OCI-LY1 (cell line): ENCODE results near the gene AP1B1.

ENCODE experiments used
- H2AFZ ChIP-seq: fragments of 200-600 bp; sonication (generic), shearing (Covaris generic); 2 replicates; pipeline ENCODE4 v1.6.0; 2014; ENCODE audit warnings: antibody characterized with exemption, mild to moderate bottlenecking, low read length
- H3F3A ChIP-seq: fragments of 200-600 bp; sonication (generic), shearing (Covaris generic); 2 replicates; pipeline ENCODE4 v1.6.0; 2014; ENCODE audit warnings: mild to moderate bottlenecking, antibody characterized with exemption, low read length, moderate library complexity; ENCODE audit not compliant: insufficient read depth
- H3K27ac ChIP-seq: fragments of 200-600 bp; sonication (generic); 2 replicates; pipeline ENCODE4 v1.5.1; 2014; ENCODE audit warnings: low read length, mixed run types, mild to moderate bottlenecking, low read depth; ENCODE audit not compliant: poor library complexity, severe bottlenecking
- H3K27me3 ChIP-seq: fragments of 200-600 bp; sonication (generic); 2 replicates; pipeline ENCODE4 v1.6.0; 2014; ENCODE audit warnings: antibody characterized with exemption, mild to moderate bottlenecking, low read length, moderate library complexity; ENCODE audit not compliant: insufficient read depth
- H3K36me3 ChIP-seq: fragments of 200-600 bp; sonication (generic); 2 replicates; pipeline ENCODE4 v1.6.1; 2014; ENCODE audit warnings: mild to moderate bottlenecking, antibody characterized with exemption, low read length, moderate library complexity, mixed read lengths; ENCODE audit not compliant: insufficient read depth
- H3K4me1 ChIP-seq: fragments of 200-600 bp; sonication (generic); 2 replicates; pipeline ENCODE4 v1.5.1; 2014; ENCODE audit warnings: mild to moderate bottlenecking, low read length, moderate library complexity; ENCODE audit not compliant: insufficient read depth, severe bottlenecking
- H3K4me2 ChIP-seq: fragments of 200-600 bp; sonication (generic), shearing (Covaris generic); 2 replicates; pipeline ENCODE4 v1.6.1; 2014; ENCODE audit warnings: low read length
- H3K4me3 ChIP-seq: fragments of 200-600 bp; sonication (generic); 2 replicates; pipeline ENCODE4 v1.5.1; 2014; ENCODE audit warnings: low read length, low read depth, mild to moderate bottlenecking, mixed read lengths; ENCODE audit not compliant: poor library complexity, severe bottlenecking
- H3K79me2 ChIP-seq: fragments of 200-600 bp; shearing (Covaris generic); 2 replicates; pipeline ENCODE4 v1.6.1; 2016; ENCODE audit warnings: mixed run types, low read length, mixed read lengths; ENCODE audit not compliant: insufficient read depth
- H3K9ac ChIP-seq: fragments of 200-600 bp; sonication (generic), shearing (Covaris generic); 2 replicates; pipeline ENCODE4 v1.6.1; 2014; ENCODE audit warnings: mild to moderate bottlenecking, low read length, mixed read lengths
- H3K9me2 ChIP-seq: fragments of 200-600 bp; sonication (generic), shearing (Covaris generic); 2 replicates; pipeline ENCODE4 v1.6.1; 2014; ENCODE audit warnings: low read depth, mild to moderate bottlenecking, low read length, mixed read lengths
- H3K9me3 ChIP-seq: fragments of 200-600 bp; shearing (Covaris generic); 2 replicates; pipeline ENCODE4 v1.6.1; 2014; ENCODE audit warnings: low read length, mixed read lengths
- H4K20me1 ChIP-seq: fragments of 200-600 bp; sonication (generic), shearing (Covaris generic); 2 replicates; pipeline ENCODE4 v1.6.0; 2016; ENCODE audit warnings: mild to moderate bottlenecking, low read length; ENCODE audit not compliant: insufficient read depth
- EZH2 ChIP-seq: fragments of 200-600 bp; sonication (generic), shearing (Covaris generic); IDR thresholded peaks from 2 replicates; pipeline ENCODE4 v1.8.0; 2017; ENCODE audit warnings: borderline replicate concordance, mixed run types, mild to moderate bottlenecking, antibody characterized with exemption, low read length, moderate library complexity, mixed read lengths
- TF ChIP-seq, protein P1 (sequence below): fragments of 200-600 bp; sonication (generic), shearing (Covaris generic); IDR thresholded peaks from 2 replicates; pipeline ENCODE4 v1.5.1; 2017; ENCODE audit warnings: mild to moderate bottlenecking, antibody characterized with exemption, low read length, moderate library complexity, mixed read lengths

AP1B1 gene

DNA sequence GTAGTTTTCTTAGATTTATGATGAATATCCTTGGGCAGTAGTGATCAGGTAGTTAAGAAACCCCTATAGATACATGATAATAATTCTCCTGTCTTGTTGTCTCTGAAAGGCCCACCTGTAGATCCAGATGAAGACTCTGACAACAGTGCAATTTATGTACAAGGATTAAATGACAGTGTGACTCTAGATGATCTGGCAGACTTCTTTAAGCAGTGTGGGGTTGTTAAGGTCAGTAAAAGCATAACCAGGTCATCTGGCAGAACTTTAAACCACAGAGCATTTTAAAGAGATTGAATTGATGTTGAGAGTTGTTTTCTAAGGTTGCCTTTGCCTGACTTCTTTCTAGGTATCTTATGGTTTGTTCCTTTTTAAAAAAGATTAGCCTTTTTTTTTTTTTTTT is 96.0 kb downstream of the AP1B1 start:
- Histone ChIP-seq H3K9me3 (no peaks in the 10 kb centered on the region), H3K4me1 (no peaks in the 10 kb centered on the region), H3K4me2 (no peak overlapping the region), H3K79me2 (no peaks in the 10 kb centered on the region), H3K9me2 (no peaks in the 10 kb centered on the region), H4K20me1 (0 out of 2 replicates have a peak, but pooled peaks cover 2% of the 10 kb centered on the region), H3K36me3 (peaks cover 100% of the 10 kb centered on the region), H2AFZ (no peak overlapping the region), H3K9ac (no peak overlapping the region), H3K4me3 (no peak overlapping the region), H3K27ac (no peak overlapping the region), H3K27me3 (no peaks in the 10 kb centered on the region), H3F3A (peaks cover 5% of the 10 kb centered on the region; the same call in 1 of the 2 replicates)
- TF ChIP-seq EZH2, result no peak
- TF ChIP-seq, protein P1, sequence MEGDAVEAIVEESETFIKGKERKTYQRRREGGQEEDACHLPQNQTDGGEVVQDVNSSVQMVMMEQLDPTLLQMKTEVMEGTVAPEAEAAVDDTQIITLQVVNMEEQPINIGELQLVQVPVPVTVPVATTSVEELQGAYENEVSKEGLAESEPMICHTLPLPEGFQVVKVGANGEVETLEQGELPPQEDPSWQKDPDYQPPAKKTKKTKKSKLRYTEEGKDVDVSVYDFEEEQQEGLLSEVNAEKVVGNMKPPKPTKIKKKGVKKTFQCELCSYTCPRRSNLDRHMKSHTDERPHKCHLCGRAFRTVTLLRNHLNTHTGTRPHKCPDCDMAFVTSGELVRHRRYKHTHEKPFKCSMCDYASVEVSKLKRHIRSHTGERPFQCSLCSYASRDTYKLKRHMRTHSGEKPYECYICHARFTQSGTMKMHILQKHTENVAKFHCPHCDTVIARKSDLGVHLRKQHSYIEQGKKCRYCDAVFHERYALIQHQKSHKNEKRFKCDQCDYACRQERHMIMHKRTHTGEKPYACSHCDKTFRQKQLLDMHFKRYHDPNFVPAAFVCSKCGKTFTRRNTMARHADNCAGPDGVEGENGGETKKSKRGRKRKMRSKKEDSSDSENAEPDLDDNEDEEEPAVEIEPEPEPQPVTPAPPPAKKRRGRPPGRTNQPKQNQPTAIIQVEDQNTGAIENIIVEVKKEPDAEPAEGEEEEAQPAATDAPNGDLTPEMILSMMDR, result no peak

DNA sequence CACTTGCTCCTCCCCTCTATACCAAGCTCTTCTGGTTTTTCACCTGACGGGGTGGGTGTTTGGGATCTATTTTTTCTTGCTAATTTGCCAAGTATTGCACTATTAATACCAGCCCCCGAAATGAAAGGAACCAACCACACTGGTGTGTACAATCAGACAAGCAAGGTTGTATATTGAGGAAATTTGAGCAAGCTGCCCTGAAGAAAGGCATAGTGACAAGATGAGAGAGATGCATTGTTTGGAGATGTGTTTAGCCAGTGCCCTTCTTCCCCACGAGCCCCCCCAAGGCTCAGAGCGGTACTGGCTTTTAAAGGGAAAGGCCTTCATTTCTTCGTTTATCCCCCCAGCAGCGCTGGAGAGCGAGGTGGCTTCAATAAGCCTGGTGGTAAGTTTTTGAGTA is 97.2 kb downstream of the AP1B1 start:
- Histone ChIP-seq H3K9me2 (no peaks in the 10 kb centered on the region), H3K4me2 (no peak overlapping the region), H3K9me3 (no peaks in the 10 kb centered on the region), H4K20me1 (0 out of 2 replicates have a peak, but pooled peaks cover 2% of the 10 kb centered on the region), H3K4me3 (no peak overlapping the region), H3K79me2 (no peaks in the 10 kb centered on the region; the same call in 1 of the 2 replicates), H3K27me3 (no peaks in the 10 kb centered on the region), H3F3A (peaks cover 5% of the 10 kb centered on the region; the same call in 1 of the 2 replicates), H3K27ac (no peak overlapping the region), H3K4me1 (no peaks in the 10 kb centered on the region), H2AFZ (no peak overlapping the region), H3K9ac (no peak overlapping the region), H3K36me3 (peaks cover 100% of the 10 kb centered on the region)
- no peak for TF ChIP-seq EZH2
- TF ChIP-seq, protein P1, result no peak

DNA sequence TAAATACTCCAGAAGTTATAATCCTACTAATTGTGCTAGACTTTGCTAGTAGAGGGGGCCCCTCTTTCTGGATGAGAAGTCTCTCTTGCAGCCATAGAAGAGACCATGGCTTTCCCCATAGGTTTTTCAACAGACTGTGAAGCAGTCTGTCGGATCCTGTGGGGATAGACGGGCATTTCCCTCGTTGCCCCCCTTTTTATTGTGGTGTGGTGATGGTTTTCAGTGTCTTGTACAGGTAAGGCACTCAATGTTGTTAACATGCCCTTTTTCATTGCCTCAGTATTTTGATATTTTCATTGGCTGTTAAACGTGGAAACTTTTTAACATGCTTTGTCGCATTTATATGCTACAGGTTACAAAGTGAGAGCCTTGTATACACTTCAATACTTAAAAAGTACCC is 98.3 kb downstream of the AP1B1 start:
- H4K20me1 ChIP-seq, result 0 out of 2 replicates have a peak, but pooled peaks cover 2% of the 10 kb centered on the region
- H2AFZ ChIP-seq, result no peak overlapping the region
- H3K27ac ChIP-seq, result no peak overlapping the region
- no peaks in the 10 kb centered on the region for H3K27me3 ChIP-seq
- H3F3A ChIP-seq, result peaks cover 5% of the 10 kb centered on the region; the same call in 1 of the 2 replicates
- no peaks in the 10 kb centered on the region for H3K9me2 ChIP-seq
- H3K4me1 ChIP-seq, result no peaks in the 10 kb centered on the region
- H3K4me2 ChIP-seq, result no peak overlapping the region
- no peaks in the 10 kb centered on the region; the same call in 1 of the 2 replicates for H3K79me2 ChIP-seq
- no peak for TF ChIP-seq EZH2
- TF ChIP-seq, protein P1, result no peak
- H3K36me3 ChIP-seq, result peaks cover 100% of the 10 kb centered on the region
- H3K4me3 ChIP-seq, result no peak overlapping the region
- H3K9ac ChIP-seq, result no peak overlapping the region
- no peaks in the 10 kb centered on the region for H3K9me3 ChIP-seq
